Measurements from ENCODE around the gene SMIM10L1. TPM values are rescaled to one million over a fixed set of nuclear protein-coding genes. Genes with fewer than 3 reads are reported as not detected.

The SMIM10L1 gene
- total and polyA plus RNA-seq, 10 donors: 6.5 to 11.9 (median 9.1) TPM

GRCh38 chr12:11186837-11187236, 15.8 kb downstream of the SMIM10L1 start, which contains the start of gene TAS2R42:
TAS2R42 (minus strand) TSS chr12:11186937; CDS start chr12:11186937, 0 bp downstream.
- H3K4me3 ChIP-seq: no peak within 1 kb of the TSS
- intact Hi-C loops (cut with DNase I; ENCODE audit: low total_unique reads): no loop called here
- TF ChIP-seq POLR2A (IDR thresholded peaks at IDR 0.05) (no peak), POLR2AphosphoS5 (IDR thresholded peaks at IDR 0.05) (no peak)
- TF ChIP-seq, protein P1, sequence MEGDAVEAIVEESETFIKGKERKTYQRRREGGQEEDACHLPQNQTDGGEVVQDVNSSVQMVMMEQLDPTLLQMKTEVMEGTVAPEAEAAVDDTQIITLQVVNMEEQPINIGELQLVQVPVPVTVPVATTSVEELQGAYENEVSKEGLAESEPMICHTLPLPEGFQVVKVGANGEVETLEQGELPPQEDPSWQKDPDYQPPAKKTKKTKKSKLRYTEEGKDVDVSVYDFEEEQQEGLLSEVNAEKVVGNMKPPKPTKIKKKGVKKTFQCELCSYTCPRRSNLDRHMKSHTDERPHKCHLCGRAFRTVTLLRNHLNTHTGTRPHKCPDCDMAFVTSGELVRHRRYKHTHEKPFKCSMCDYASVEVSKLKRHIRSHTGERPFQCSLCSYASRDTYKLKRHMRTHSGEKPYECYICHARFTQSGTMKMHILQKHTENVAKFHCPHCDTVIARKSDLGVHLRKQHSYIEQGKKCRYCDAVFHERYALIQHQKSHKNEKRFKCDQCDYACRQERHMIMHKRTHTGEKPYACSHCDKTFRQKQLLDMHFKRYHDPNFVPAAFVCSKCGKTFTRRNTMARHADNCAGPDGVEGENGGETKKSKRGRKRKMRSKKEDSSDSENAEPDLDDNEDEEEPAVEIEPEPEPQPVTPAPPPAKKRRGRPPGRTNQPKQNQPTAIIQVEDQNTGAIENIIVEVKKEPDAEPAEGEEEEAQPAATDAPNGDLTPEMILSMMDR (IDR thresholded peaks at IDR 0.05 in 8 of 11, conservative IDR thresholded peaks at IDR 0.05 in 3 of 11): no peak
- no peaks in the 10 kb centered on the region for H3K36me3 ChIP-seq
- WGBS, 5 donors: 65 to 89% (median 74%) methylated on average over 2 of the region's 2 CpGs
- H3K4me1 ChIP-seq: no peaks in the 10 kb centered on the region
- no peaks in the 10 kb centered on the region for H3K27me3 ChIP-seq (replicated peaks in 1 of 7)
- no peaks in the 10 kb centered on the region for H3K9me3 ChIP-seq
- no peak within 1 kb of the TSS for H3K27ac ChIP-seq
- no peak for DNase-seq

DNA sequence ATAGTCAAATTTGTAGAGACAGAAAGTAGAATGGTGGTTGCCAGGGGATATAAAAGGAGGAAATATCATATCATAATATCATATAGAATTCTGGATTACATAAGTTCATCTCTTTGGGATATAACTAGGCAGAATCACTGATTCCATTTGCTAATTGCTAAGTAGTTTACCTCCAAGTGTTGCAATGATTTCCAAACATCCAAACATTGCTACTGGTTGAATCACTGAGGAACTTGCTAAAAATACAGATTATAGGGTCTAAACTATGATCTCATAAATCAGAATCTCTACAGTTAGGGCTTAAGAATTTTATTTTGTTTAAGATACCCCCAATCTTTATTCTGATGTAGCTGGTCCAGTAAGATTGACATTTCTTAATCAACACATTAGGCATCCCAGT, 31.8 kb downstream of the SMIM10L1 start:
- intact Hi-C loops (cut with DNase I; ENCODE audit: low total_unique reads): no loop called here
- no peak overlapping the region for H3K27ac ChIP-seq
- H3K27me3 ChIP-seq (replicated peaks in 1 of 7): no peaks in the 10 kb centered on the region
- DNase-seq: no peak
- no peaks in the 10 kb centered on the region for H3K4me1 ChIP-seq
- no peak overlapping the region for H3K4me3 ChIP-seq
- H3K9me3 ChIP-seq: peaks cover 0 to 9% (median 3%) of the 10 kb centered on the region in 8 donors
- no peak for TF ChIP-seq POLR2A (IDR thresholded peaks at IDR 0.05)
- TF ChIP-seq, protein P1 (IDR thresholded peaks at IDR 0.05 in 8 of 11, conservative IDR thresholded peaks at IDR 0.05 in 3 of 11): no peak
- TF ChIP-seq POLR2AphosphoS5 (IDR thresholded peaks at IDR 0.05): no peak
- no peaks in the 10 kb centered on the region for H3K36me3 ChIP-seq

- no peak overlapping the region for H3K4me3 ChIP-seq
- intact Hi-C loops (cut with DNase I; ENCODE audit: low total_unique reads): no loop called here
- no peak overlapping the region for H3K27ac ChIP-seq
- TF ChIP-seq POLR2AphosphoS5 (IDR thresholded peaks at IDR 0.05) (no peak), POLR2A (IDR thresholded peaks at IDR 0.05) (no peak)
- TF ChIP-seq, protein P1 (IDR thresholded peaks at IDR 0.05 in 8 of 11, conservative IDR thresholded peaks at IDR 0.05 in 3 of 11): no peak
- WGBS, 5 donors: 92 to 98% (median 94%) methylated on average over 3 of the region's 3 CpGs
- peaks cover 0 to 9% (median 3%) of the 10 kb centered on the region in 8 donors for H3K9me3 ChIP-seq
- H3K36me3 ChIP-seq: no peaks in the 10 kb centered on the region
- no peaks in the 10 kb centered on the region for H3K27me3 ChIP-seq (replicated peaks in 1 of 7)
- H3K4me1 ChIP-seq: no peaks in the 10 kb centered on the region
- DNase-seq: no peak
These were observed 33.2 kb downstream of the SMIM10L1 start for GRCh38 chr12:11204173-11204572.

GRCh38 chr12:11209113-11209512, 38.1 kb downstream of the SMIM10L1 start:
- no peak overlapping the region for H3K4me3 ChIP-seq
- intact Hi-C loops (cut with DNase I; ENCODE audit: low total_unique reads): no loop called here
- no peaks in the 10 kb centered on the region for H3K4me1 ChIP-seq
- WGBS, 5 donors: 86 to 95% (median 94%) methylated on average over 1 of the region's 1 CpG
- no peak overlapping the region for H3K27ac ChIP-seq
- no peak for DNase-seq
- TF ChIP-seq, protein P1 (IDR thresholded peaks at IDR 0.05 in 8 of 11, conservative IDR thresholded peaks at IDR 0.05 in 3 of 11): no peak
- TF ChIP-seq POLR2A (IDR thresholded peaks at IDR 0.05) (no peak), POLR2AphosphoS5 (IDR thresholded peaks at IDR 0.05) (no peak)
- H3K9me3 ChIP-seq: peaks cover 0 to 9% (median 4%) of the 10 kb centered on the region in 8 donors
- H3K36me3 ChIP-seq: no peaks in the 10 kb centered on the region
- no peaks in the 10 kb centered on the region for H3K27me3 ChIP-seq (replicated peaks in 1 of 7)

Other genes starting within 250 kb of the SMIM10L1 start
- gene PRH2, start 242.0 kb upstream of the SMIM10L1 start, total RNA-seq: not detected
- gene PRH2, start 242.0 kb upstream of the SMIM10L1 start, polyA plus RNA-seq: under 1 TPM in 2 of 3 donors, not detected in 1; 0.14 to 0.32 TPM
- gene TAS2R14, start 231.9 kb upstream of the SMIM10L1 start, total RNA-seq: 10 to 100 TPM in 1 of 7 donors, 1 to 10 TPM in 6; 2.5 to 10.3 (median 5.9) TPM
- 1 to 10 TPM; 1.6 to 2.5 (median 1.6) TPM for gene TAS2R14, start 231.9 kb upstream of the SMIM10L1 start, polyA plus RNA-seq
- gene TAS2R50, start 184.3 kb upstream of the SMIM10L1 start, total RNA-seq: 1 to 10 TPM; 2.2 to 7.1 (median 4.4) TPM
- under 1 TPM in 1 of 3 donors, not detected in 2; 0.10 TPM for gene TAS2R50, start 184.3 kb upstream of the SMIM10L1 start, polyA plus RNA-seq
- gene TAS2R20, start 172.9 kb upstream of the SMIM10L1 start, total RNA-seq: 1 to 10 TPM; 2.1 to 9.8 (median 5.8) TPM
- gene TAS2R20, start 172.9 kb upstream of the SMIM10L1 start, polyA plus RNA-seq: under 1 TPM; 0.24 to 0.32 (median 0.27) TPM
- 10 to 100 TPM in 2 of 7 donors, 1 to 10 TPM in 5; 4.1 to 13.8 (median 9.1) TPM for gene TAS2R19, start 148.6 kb upstream of the SMIM10L1 start, total RNA-seq
- gene TAS2R19, start 148.6 kb upstream of the SMIM10L1 start, polyA plus RNA-seq: under 1 TPM in 2 of 3 donors, not detected in 1; 0.38 to 0.53 TPM
- 10 to 100 TPM in 3 of 7 donors, 1 to 10 TPM in 4; 3.7 to 14.1 (median 8.1) TPM for gene TAS2R31, start 139.8 kb upstream of the SMIM10L1 start, total RNA-seq
- gene TAS2R31, start 139.8 kb upstream of the SMIM10L1 start, polyA plus RNA-seq: under 1 TPM in 2 of 3 donors, not detected in 1; 0.21 to 0.35 TPM
- gene TAS2R46, start 108.9 kb upstream of the SMIM10L1 start, total RNA-seq: 1 to 10 TPM; 2.9 to 8.8 (median 4.9) TPM
- gene TAS2R46, start 108.9 kb upstream of the SMIM10L1 start, polyA plus RNA-seq: not detected
- gene TAS2R43, start 78.9 kb upstream of the SMIM10L1 start, total RNA-seq: 10 to 100 TPM in 2 of 7 donors, 1 to 10 TPM in 3, not detected in 2; 1.5 to 14.0 (median 4.6) TPM
- gene TAS2R43, start 78.9 kb upstream of the SMIM10L1 start, polyA plus RNA-seq: not detected
- gene TAS2R30, start 36.5 kb upstream of the SMIM10L1 start, total RNA-seq: 10 to 100 TPM in 3 of 7 donors, 1 to 10 TPM in 4; 6.4 to 30.7 (median 8.6) TPM
- gene TAS2R30, start 36.5 kb upstream of the SMIM10L1 start, polyA plus RNA-seq: under 1 TPM in 2 of 3 donors, not detected in 1; 0.09 to 0.19 TPM
- gene TAS2R42, start 15.7 kb downstream of the SMIM10L1 start, total RNA-seq: not detected
- gene TAS2R42, start 15.7 kb downstream of the SMIM10L1 start, polyA plus RNA-seq: not detected
- not detected for gene PRB3, start 98.5 kb downstream of the SMIM10L1 start, total RNA-seq
- under 1 TPM in 2 of 3 donors, not detected in 1; 0.19 to 0.35 TPM for gene PRB3, start 98.5 kb downstream of the SMIM10L1 start, polyA plus RNA-seq
- not detected for gene PRB4, start 139.2 kb downstream of the SMIM10L1 start, total RNA-seq
- gene PRB4, start 139.2 kb downstream of the SMIM10L1 start, polyA plus RNA-seq: not detected
- gene PRB2, start 224.4 kb downstream of the SMIM10L1 start, total RNA-seq: not detected
- under 1 TPM in 1 of 3 donors, not detected in 2; 0.06 TPM for gene PRB2, start 224.4 kb downstream of the SMIM10L1 start, polyA plus RNA-seq

All from spleen (tissue), 11 donors.